A673 (cell line): ENCODE results near the gene FAM168A. TPM values are rescaled to one million over a fixed set of nuclear protein-coding genes. Genes with fewer than 3 reads are reported as not detected.

Experiments used
- BruUV-seq: library from RNA; stranded (reverse); fragments of 400-500 nt; replicated peaks from 2 replicates; lab custom pipeline; 2021; lab: Mats Ljungman, UMichigan
- CTCF ChIA-PET: fragments of 300-600 bp; sonication (Branson Sonifier 250); formaldehyde crosslinking; loops from one replicate; lab custom pipeline; 2022; ENCODE audit warnings: antibody characterized with exemption; lab: Charles Lee
- POLR2A ChIA-PET: fragments of 300-600 bp; sonication (Branson Sonifier 250); formaldehyde crosslinking; loops from one replicate; lab custom pipeline; 2022; ENCODE audit warnings: antibody characterized with exemption; ENCODE audit not compliant: low non-redundant PET; lab: Charles Lee
- DNase-seq: peaks from one replicate; pipeline ENCODE4 v3.0.0-alpha.2; 2015; ENCODE audit warnings: low spot score
- H3K27ac ChIP-seq: fragments of 200-600 bp; sonication (generic); 2 replicates; pipeline ENCODE4 v1.5.1; 2016; ENCODE audit warnings: mixed run types, low read depth, mild to moderate bottlenecking, mixed read lengths, antibody characterized with exemption, low read length; ENCODE audit not compliant: poor library complexity, severe bottlenecking
- H3K27me3 ChIP-seq: fragments of 200-600 bp; sonication (generic); replicated peaks from 2 replicates; pipeline ENCODE4 v1.6.1; 2017; ENCODE audit warnings: mixed run types, low read depth, mild to moderate bottlenecking, mixed read lengths, antibody characterized with exemption, low read length; ENCODE audit not compliant: insufficient read depth, poor library complexity
- H3K36me3 ChIP-seq: fragments of 200-600 bp; sonication (generic); 2 replicates; pipeline ENCODE4 v1.6.1; 2016; ENCODE audit warnings: mixed run types, mild to moderate bottlenecking, mixed read lengths, antibody characterized with exemption, low read length; ENCODE audit not compliant: insufficient read depth, poor library complexity, severe bottlenecking
- H3K4me1 ChIP-seq: fragments of 200-600 bp; sonication (generic); 2 replicates; pipeline ENCODE4 v1.6.1; 2017; ENCODE audit warnings: mixed run types, mild to moderate bottlenecking, mixed read lengths, antibody characterized with exemption, low read length; ENCODE audit not compliant: insufficient read depth, poor library complexity, severe bottlenecking
- H3K4me3 ChIP-seq: fragments of 200-600 bp; sonication (generic); 2 replicates; pipeline ENCODE4 v1.5.1; 2016; ENCODE audit warnings: low read depth, mixed run types, mild to moderate bottlenecking, mixed read lengths, low read length; ENCODE audit not compliant: poor library complexity, severe bottlenecking
- H3K9me3 ChIP-seq: fragments of 200-600 bp; sonication (generic); 2 replicates; pipeline ENCODE4 v1.6.1; 2016; ENCODE audit warnings: mixed run types, low read depth, mild to moderate bottlenecking, mixed read lengths, antibody characterized with exemption, low read length; ENCODE audit not compliant: poor library complexity, severe bottlenecking
- EZH2 ChIP-seq: fragments of 200-600 bp; sonication (generic); IDR thresholded peaks from 2 replicates; pipeline ENCODE4 v1.6.1; 2017; ENCODE audit warnings: borderline replicate concordance, low read depth, mild to moderate bottlenecking, mixed read lengths, antibody characterized with exemption, low read length; ENCODE audit not compliant: poor library complexity, severe bottlenecking
- intact Hi-C: fragments of 100-400 bp; cut with micrococcal nuclease; formaldehyde crosslinking; loops from one replicate; pipeline ENCODE4 v1.10.0; 2022; ENCODE audit not compliant: unreplicated experiment
- total RNA-seq: library from RNA; stranded (reverse); gene quantifications from 2 replicates; pipeline ENCODE4 v1.2.3, GENCODE V29; 2021
- TF ChIP-seq, protein P1 (sequence below): fragments of 300-800, 200-600 bp; sonication (generic); conservative IDR thresholded peaks from 2 replicates; pipeline ENCODE4 v1.5.1; 2017; ENCODE audit warnings: low read depth, mild to moderate bottlenecking, antibody characterized with exemption, low read length, moderate library complexity, mixed read lengths

Gene FAM168A
- total RNA-seq, 1 experiment from 2014 or later, result 46.1 TPM

DNA sequence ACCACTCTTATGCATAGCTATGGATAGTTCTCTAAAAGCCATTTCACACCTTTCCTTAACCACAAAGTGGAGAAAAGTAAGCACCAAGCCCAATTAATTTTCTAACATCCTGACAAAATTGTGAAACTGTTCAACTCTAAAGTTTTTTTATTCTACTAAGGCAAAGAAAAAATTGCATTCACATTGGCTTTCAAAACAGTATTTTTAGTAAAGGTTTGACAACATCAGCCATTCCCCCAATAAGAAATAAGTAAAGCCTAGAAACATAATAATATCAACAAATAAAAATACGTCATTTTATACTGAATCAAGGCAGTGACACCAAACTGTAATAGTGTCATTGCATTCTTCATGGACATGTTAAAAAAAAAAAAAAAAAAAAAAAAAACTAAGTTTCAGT lies 11.1 kb downstream of the FAM168A start:
- Histone ChIP-seq H3K9me3 (no peaks in the 10 kb centered on the region), H3K36me3 (no peaks in the 10 kb centered on the region), H3K27me3 (no peaks in the 10 kb centered on the region), H3K4me1 (no peaks in the 10 kb centered on the region), H3K4me3 (no peak overlapping the region), H3K27ac (no peak overlapping the region)
- ChIA-PET POLR2A (no interaction called here), CTCF (no interaction called here)
- DNase-seq, result no peak
- no peak for TF ChIP-seq EZH2
- TF ChIP-seq, protein P1, sequence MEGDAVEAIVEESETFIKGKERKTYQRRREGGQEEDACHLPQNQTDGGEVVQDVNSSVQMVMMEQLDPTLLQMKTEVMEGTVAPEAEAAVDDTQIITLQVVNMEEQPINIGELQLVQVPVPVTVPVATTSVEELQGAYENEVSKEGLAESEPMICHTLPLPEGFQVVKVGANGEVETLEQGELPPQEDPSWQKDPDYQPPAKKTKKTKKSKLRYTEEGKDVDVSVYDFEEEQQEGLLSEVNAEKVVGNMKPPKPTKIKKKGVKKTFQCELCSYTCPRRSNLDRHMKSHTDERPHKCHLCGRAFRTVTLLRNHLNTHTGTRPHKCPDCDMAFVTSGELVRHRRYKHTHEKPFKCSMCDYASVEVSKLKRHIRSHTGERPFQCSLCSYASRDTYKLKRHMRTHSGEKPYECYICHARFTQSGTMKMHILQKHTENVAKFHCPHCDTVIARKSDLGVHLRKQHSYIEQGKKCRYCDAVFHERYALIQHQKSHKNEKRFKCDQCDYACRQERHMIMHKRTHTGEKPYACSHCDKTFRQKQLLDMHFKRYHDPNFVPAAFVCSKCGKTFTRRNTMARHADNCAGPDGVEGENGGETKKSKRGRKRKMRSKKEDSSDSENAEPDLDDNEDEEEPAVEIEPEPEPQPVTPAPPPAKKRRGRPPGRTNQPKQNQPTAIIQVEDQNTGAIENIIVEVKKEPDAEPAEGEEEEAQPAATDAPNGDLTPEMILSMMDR, result no peak
- intact Hi-C loops, result no loop called here
- no TSS peak for BruUV-seq

DNA sequence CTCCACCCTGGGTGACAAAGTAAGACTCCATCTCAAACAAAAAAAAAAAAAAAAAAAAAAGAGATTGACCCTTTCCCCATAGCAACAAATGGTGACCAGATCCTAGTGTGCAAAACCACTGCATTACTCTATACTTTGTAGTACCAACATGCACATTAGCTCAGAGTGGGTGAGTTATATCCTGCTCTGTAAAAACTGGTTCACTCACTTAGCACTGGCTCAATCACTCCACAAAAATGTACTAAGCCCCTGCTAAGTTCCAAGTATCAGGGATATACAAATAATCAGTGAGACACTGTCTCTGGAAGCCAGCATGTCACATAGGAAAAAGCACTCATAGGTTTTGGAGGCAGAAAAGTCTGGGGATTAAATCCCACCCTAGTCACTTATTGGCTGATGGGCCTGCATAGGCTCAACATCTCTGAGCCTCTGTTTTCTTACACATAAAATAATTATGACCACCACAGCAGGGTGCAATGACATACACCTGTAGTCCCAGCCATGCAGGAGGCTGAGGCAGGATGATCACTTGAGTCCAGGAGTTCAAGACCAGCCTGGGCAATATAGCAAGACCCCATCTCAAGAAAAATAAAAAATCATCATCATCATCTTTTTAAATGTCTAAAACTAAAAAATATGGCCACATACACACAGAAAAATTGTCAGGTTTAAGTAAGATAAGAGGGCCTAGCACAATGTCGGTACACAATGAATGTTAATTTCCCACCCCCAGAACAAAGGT lies 11.9 kb downstream of the FAM168A start:
- Histone ChIP-seq H3K4me1 (no peaks in the 10 kb centered on the region), H3K27ac (no peak overlapping the region), H3K27me3 (no peaks in the 10 kb centered on the region), H3K9me3 (no peaks in the 10 kb centered on the region), H3K4me3 (no peak overlapping the region), H3K36me3 (no peaks in the 10 kb centered on the region)
- TF ChIP-seq, protein P1, result no peak
- no peak for TF ChIP-seq EZH2
- no TSS peak for BruUV-seq
- ChIA-PET CTCF (no interaction called here), POLR2A (no interaction called here)
- intact Hi-C loops, result no loop called here
- DNase-seq, result no peak

DNA sequence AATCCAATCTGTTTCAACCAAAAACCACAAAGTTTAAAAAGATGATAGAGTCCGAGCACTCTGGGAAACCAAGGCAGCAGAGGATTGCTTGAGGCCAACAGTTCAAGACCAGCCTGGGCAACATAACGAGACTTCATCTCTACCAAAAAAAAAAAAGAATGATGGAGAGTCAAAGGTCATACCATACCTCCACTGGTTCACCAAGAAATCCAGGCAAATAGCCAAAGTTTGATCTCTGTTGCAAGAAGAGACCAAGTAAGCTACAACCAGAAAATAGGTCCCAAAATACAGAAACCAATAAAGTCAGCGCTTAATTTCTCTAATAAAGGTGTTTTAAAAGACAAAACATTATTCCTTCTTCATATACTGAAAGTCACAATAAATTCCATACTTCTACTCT lies 13.1 kb downstream of the FAM168A start:
- CTCF ChIA-PET, result no interaction called here
- TF ChIP-seq, protein P1, result no peak
- TF ChIP-seq EZH2, result no peak
- intact Hi-C loops, result no loop called here

More for the DNA sequence above, 13.1 kb downstream of the FAM168A start:
- no peaks in the 10 kb centered on the region for H3K27me3 ChIP-seq
- no peaks in the 10 kb centered on the region for H3K36me3 ChIP-seq
- POLR2A ChIA-PET, result interaction anchor here (0.6 kb wide), 1 partner anchor 1385 kb away, joined by 3 read pairs; no protein-coding TSS in a partner anchor
- H3K4me1 ChIP-seq, result no peaks in the 10 kb centered on the region
- H3K4me3 ChIP-seq, result no peak overlapping the region
- no peak for DNase-seq
- H3K27ac ChIP-seq, result no peak overlapping the region
- no TSS peak for BruUV-seq
- no peaks in the 10 kb centered on the region for H3K9me3 ChIP-seq
